ENCODE data around the gene ZNF524. TPM values are rescaled to one million over a fixed set of nuclear protein-coding genes. Genes with fewer than 3 reads are reported as not detected.

Gene ZNF524
- total RNA-seq, 1 donor from 2014 or later = 6.3 TPM

DNA sequence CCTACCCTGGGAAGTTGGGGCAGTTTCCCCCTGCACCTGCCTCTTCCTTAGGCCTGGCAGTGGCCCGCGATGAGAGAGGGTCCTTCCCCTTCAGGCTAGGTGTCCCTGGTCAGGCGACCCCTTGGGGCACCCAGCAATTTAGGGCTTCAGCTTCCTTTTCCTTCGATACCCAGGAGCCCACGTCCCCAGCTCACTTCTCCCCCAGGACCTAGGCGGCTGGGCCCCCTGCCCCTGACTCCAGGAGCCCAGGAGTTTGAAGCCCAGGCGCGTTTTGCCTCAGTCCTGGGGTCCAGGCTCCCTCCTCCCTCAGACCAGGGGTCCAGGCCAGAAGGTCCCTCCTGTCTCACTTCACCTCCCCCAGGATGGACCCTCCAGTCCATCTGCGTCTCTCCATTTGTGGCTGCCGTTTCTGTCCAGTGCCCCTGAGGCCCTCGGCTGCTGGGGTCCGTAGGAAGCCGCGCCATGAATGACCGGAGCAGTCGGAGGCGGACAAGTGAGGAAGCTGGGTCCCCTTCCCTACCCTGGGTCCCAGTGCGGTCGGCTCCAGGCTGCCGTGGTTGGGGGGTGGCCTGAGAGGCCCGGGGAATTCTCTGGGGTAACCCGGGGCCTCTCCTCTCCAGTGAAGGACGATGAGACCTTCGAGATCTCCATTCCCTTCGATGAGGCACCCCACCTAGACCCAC is 48.6 kb downstream of the ZNF524 start:
- Histone ChIP-seq H2AFZ (ENCODE audit: low read depth, low read length) (peak overlapping the region; percentile 85), H3K27ac (ENCODE audit: low read depth, low read length) (no peak overlapping the region)
- H3K27ac Mint-ChIP-seq (ENCODE audit: unreplicated experiment) = peak overlapping the region; percentile 12

DNA sequence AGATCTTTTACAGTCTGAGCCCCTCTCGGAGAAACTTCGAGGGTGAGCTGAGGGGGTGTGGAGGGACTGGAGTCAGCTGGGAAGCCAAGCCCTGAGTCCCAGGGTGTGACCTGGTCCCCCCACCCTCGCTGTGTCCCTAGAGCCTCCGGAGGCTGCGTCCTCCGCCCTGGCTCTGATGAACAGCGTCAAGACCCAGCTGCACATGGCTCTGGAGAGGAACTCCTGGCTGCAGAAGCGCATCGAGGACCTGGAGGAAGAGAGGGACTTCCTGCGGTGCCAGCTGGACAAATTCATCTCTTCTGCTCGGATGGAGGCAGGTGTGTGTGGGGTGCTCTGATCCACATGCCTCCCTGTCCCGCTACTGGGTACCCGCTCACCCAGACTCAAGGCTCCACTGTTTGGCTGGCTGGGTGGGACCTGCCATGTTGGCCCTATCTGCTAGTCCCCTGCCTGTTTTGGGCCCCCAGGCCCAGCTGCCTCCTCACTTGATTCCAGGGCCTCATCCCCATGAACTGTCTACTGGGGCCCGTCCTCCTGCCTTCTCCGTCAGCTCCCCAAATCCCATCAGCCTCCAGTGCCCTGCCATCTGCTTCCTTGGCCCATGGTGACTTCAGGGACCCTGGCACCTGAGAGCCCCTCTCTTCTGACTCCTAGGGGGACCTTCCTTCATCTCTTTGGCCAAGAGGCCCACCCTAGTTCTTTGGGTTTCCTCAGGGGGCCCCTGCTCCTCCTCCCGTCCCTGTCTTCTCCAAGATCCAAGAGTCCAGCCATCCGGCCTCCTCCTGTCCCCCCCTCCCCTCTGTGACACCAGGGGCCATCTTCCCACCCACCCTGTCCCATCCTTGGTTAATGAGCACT is 49.4 kb downstream of the ZNF524 start:
- Histone ChIP-seq H3K36me3 (ENCODE audit: insufficient read depth, low read length) (peaks cover 8% of the 10 kb centered on the region), H3K4me1 (ENCODE audit: insufficient read depth, low read length) (peaks cover 16% of the 10 kb centered on the region), H3K4me3 (ENCODE audit: insufficient read depth, low read depth, low read length) (no peak overlapping the region), H3K4me2 (ENCODE audit: low read length) (peak overlapping the region; percentile 96), H4K20me1 (ENCODE audit: insufficient read depth, low read length) (peaks cover 16% of the 10 kb centered on the region), H3K27ac (ENCODE audit: low read depth, low read length) (no peak overlapping the region), H3K79me2 (ENCODE audit: insufficient read depth, low read length) (peaks cover 25% of the 10 kb centered on the region), H3K27me3 (ENCODE audit: insufficient read depth, low read length) (no peaks in the 10 kb centered on the region), H3K9ac (ENCODE audit: low read length) (peak overlapping the region; percentile 85), H2AFZ (ENCODE audit: low read depth, low read length) (no peak overlapping the region), H3K9me3 (ENCODE audit: insufficient read depth, low read depth, low read length) (no peaks in the 10 kb centered on the region)
- Mint-ChIP-seq H3K9me3 (ENCODE audit: unreplicated experiment) (no peaks in the 10 kb centered on the region), H3K27ac (ENCODE audit: unreplicated experiment) (no peak overlapping the region), H3K27me3 (ENCODE audit: low read depth, unreplicated experiment) (no peaks in the 10 kb centered on the region), H3K36me3 (ENCODE audit: low read depth, unreplicated experiment) (peaks cover 16% of the 10 kb centered on the region), H3K4me1 (ENCODE audit: low read depth, unreplicated experiment) (peaks cover 9% of the 10 kb centered on the region), H3K4me3 (ENCODE audit: unreplicated experiment) (peak overlapping the region; percentile 83)
- FAIRE-seq (no peak), DNase-seq (ENCODE audit: low read depth) (no peak)
- no peak for TF ChIP-seq EZH2 (IDR thresholded peaks at IDR 0.05; ENCODE audit: insufficient read depth, low read length)

More for the DNA sequence above, 48.6 kb downstream of the ZNF524 start:
- Histone ChIP-seq H3K36me3 (ENCODE audit: insufficient read depth, low read length) (peaks cover 9% of the 10 kb centered on the region), H3K27me3 (ENCODE audit: insufficient read depth, low read length) (no peaks in the 10 kb centered on the region), H3K4me2 (ENCODE audit: low read length) (peak overlapping the region; percentile 96), H3K79me2 (ENCODE audit: insufficient read depth, low read length) (peaks cover 32% of the 10 kb centered on the region), H3K4me1 (ENCODE audit: insufficient read depth, low read length) (peaks cover 20% of the 10 kb centered on the region), H3K9me3 (ENCODE audit: insufficient read depth, low read depth, low read length) (no peaks in the 10 kb centered on the region), H4K20me1 (ENCODE audit: insufficient read depth, low read length) (peaks cover 20% of the 10 kb centered on the region), H3K9ac (ENCODE audit: low read length) (peak overlapping the region; percentile 85), H3K4me3 (ENCODE audit: insufficient read depth, low read depth, low read length) (peak overlapping the region; percentile 75)
- peaks cover 16% of the 10 kb centered on the region for H3K36me3 Mint-ChIP-seq (ENCODE audit: low read depth, unreplicated experiment)
- no peaks in the 10 kb centered on the region for H3K27me3 Mint-ChIP-seq (ENCODE audit: low read depth, unreplicated experiment)
- H3K4me3 Mint-ChIP-seq (ENCODE audit: unreplicated experiment) = peak overlapping the region; percentile 83
- TF ChIP-seq, protein P1, sequence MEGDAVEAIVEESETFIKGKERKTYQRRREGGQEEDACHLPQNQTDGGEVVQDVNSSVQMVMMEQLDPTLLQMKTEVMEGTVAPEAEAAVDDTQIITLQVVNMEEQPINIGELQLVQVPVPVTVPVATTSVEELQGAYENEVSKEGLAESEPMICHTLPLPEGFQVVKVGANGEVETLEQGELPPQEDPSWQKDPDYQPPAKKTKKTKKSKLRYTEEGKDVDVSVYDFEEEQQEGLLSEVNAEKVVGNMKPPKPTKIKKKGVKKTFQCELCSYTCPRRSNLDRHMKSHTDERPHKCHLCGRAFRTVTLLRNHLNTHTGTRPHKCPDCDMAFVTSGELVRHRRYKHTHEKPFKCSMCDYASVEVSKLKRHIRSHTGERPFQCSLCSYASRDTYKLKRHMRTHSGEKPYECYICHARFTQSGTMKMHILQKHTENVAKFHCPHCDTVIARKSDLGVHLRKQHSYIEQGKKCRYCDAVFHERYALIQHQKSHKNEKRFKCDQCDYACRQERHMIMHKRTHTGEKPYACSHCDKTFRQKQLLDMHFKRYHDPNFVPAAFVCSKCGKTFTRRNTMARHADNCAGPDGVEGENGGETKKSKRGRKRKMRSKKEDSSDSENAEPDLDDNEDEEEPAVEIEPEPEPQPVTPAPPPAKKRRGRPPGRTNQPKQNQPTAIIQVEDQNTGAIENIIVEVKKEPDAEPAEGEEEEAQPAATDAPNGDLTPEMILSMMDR (IDR thresholded peaks at IDR 0.05; ENCODE audit: insufficient read depth, low read depth, low read length) = no peak
- TF ChIP-seq EZH2 (IDR thresholded peaks at IDR 0.05; ENCODE audit: insufficient read depth, low read length) = no peak
- peaks cover 9% of the 10 kb centered on the region for H3K4me1 Mint-ChIP-seq (ENCODE audit: low read depth, unreplicated experiment)
- H3K9me3 Mint-ChIP-seq (ENCODE audit: unreplicated experiment) = no peaks in the 10 kb centered on the region
- DNase-seq (ENCODE audit: low read depth) = no peak
- no peak for FAIRE-seq

DNA sequence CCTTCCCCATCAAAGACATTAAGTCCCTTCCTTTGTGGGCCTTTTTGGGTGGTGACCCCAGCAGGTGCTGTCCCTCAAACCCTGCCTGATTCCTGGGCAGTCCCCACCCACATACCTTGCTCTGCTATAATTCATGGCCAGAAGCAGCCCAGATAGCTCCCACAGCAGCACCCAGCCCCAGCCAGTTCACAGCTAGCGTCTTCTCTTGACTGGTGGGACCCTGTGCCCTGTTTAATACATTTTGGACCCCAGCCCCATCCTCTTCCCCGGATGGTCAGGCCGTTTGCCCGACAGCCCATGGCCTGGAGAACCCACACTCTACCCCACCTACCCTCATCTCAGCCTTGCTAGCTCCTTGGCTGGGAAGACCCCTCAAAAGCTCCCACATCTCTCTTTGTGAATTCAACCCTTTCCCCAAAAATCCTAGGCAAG is 50.1 kb downstream of the ZNF524 start:
- Histone ChIP-seq H3K9me3 (ENCODE audit: insufficient read depth, low read depth, low read length) (no peaks in the 10 kb centered on the region), H3K79me2 (ENCODE audit: insufficient read depth, low read length) (peaks cover 22% of the 10 kb centered on the region), H3K27me3 (ENCODE audit: insufficient read depth, low read length) (no peaks in the 10 kb centered on the region), H2AFZ (ENCODE audit: low read depth, low read length) (no peak overlapping the region), H3K4me2 (ENCODE audit: low read length) (no peak overlapping the region), H3K9ac (ENCODE audit: low read length) (no peak overlapping the region), H3K27ac (ENCODE audit: low read depth, low read length) (no peak overlapping the region), H3K4me1 (ENCODE audit: insufficient read depth, low read length) (peaks cover 12% of the 10 kb centered on the region), H3K36me3 (ENCODE audit: insufficient read depth, low read length) (peaks cover 5% of the 10 kb centered on the region), H4K20me1 (ENCODE audit: insufficient read depth, low read length) (peaks cover 12% of the 10 kb centered on the region), H3K4me3 (ENCODE audit: insufficient read depth, low read depth, low read length) (no peak overlapping the region)
- no peak for DNase-seq (ENCODE audit: low read depth)
- Mint-ChIP-seq H3K27me3 (ENCODE audit: low read depth, unreplicated experiment) (no peaks in the 10 kb centered on the region), H3K36me3 (ENCODE audit: low read depth, unreplicated experiment) (peaks cover 16% of the 10 kb centered on the region), H3K4me3 (ENCODE audit: unreplicated experiment) (no peak overlapping the region), H3K9me3 (ENCODE audit: unreplicated experiment) (no peaks in the 10 kb centered on the region), H3K27ac (ENCODE audit: unreplicated experiment) (peak overlapping the region; percentile 58), H3K4me1 (ENCODE audit: low read depth, unreplicated experiment) (peaks cover 9% of the 10 kb centered on the region)
- TF ChIP-seq, protein P1 (IDR thresholded peaks at IDR 0.05; ENCODE audit: insufficient read depth, low read depth, low read length) = no peak
- TF ChIP-seq EZH2 (IDR thresholded peaks at IDR 0.05; ENCODE audit: insufficient read depth, low read length) = no peak
- FAIRE-seq = no peak
